PC-9 (cell line): ENCODE results near the gene NEURL3.

Experiments used
- EZH2 ChIP-seq: fragments of 200-600 bp; sonication (generic); IDR thresholded peaks from 2 replicates; pipeline ENCODE4 v1.8.0; 2017; ENCODE audit warnings: antibody characterized with exemption, low read depth
- TF ChIP-seq, protein P1 (sequence below): fragments of 200-600 bp; sonication (generic); conservative IDR thresholded peaks from 2 replicates; pipeline ENCODE4 v1.6.1; 2017; ENCODE audit warnings: mixed run types, antibody characterized with exemption, mild to moderate bottlenecking, moderate library complexity

DNA sequence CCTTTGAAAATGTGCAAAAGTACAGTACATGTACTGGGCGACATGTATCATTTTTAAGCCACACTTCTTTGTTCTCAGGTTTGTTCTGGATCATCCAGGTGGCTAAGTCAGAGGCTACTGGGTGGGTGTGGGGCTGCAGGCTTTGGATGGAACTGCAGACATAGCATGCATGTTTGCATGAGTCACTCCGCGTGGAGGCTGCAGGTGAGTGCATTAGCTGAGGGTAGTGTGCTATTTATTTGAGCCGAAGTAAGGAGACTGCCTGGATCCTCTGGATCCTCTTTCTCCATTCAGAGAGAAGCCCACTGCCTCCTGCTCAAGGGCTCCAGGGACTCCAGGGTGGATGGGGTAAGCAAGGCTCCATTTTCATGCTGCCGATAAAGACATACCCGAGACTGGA is 9.4 kb upstream of the NEURL3 start:
- TF ChIP-seq, protein P1, sequence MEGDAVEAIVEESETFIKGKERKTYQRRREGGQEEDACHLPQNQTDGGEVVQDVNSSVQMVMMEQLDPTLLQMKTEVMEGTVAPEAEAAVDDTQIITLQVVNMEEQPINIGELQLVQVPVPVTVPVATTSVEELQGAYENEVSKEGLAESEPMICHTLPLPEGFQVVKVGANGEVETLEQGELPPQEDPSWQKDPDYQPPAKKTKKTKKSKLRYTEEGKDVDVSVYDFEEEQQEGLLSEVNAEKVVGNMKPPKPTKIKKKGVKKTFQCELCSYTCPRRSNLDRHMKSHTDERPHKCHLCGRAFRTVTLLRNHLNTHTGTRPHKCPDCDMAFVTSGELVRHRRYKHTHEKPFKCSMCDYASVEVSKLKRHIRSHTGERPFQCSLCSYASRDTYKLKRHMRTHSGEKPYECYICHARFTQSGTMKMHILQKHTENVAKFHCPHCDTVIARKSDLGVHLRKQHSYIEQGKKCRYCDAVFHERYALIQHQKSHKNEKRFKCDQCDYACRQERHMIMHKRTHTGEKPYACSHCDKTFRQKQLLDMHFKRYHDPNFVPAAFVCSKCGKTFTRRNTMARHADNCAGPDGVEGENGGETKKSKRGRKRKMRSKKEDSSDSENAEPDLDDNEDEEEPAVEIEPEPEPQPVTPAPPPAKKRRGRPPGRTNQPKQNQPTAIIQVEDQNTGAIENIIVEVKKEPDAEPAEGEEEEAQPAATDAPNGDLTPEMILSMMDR = no peak
- no peak for TF ChIP-seq EZH2
